ENCODE data around the gene RASGEF1C.

The RASGEF1C gene

DNA sequence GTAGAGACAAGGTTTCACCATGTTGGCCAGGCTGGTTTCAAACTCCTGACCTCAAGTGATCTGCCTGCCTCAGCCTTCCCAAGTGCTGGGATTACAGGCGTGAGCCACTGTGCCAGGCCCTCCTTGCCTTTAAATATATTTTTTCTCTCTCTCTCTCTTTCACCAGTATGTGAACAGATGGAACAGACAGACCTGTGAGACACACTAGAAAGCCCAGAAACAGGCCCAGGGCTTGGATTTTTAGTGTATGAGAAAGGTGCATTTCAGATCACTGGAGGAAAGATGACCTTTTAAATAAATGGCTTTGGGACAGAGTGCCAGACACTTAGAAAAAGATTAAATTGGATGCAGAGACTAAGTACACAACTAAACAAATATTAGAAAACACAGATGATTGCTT lies 3.1 kb downstream of the RASGEF1C start:
- no peak overlapping the region for H3K4me3 ChIP-seq (ENCODE audit: low read depth, low read length)
- TF ChIP-seq, protein P1, sequence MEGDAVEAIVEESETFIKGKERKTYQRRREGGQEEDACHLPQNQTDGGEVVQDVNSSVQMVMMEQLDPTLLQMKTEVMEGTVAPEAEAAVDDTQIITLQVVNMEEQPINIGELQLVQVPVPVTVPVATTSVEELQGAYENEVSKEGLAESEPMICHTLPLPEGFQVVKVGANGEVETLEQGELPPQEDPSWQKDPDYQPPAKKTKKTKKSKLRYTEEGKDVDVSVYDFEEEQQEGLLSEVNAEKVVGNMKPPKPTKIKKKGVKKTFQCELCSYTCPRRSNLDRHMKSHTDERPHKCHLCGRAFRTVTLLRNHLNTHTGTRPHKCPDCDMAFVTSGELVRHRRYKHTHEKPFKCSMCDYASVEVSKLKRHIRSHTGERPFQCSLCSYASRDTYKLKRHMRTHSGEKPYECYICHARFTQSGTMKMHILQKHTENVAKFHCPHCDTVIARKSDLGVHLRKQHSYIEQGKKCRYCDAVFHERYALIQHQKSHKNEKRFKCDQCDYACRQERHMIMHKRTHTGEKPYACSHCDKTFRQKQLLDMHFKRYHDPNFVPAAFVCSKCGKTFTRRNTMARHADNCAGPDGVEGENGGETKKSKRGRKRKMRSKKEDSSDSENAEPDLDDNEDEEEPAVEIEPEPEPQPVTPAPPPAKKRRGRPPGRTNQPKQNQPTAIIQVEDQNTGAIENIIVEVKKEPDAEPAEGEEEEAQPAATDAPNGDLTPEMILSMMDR (IDR thresholded peaks at IDR 0.05; ENCODE audit: low read depth, low read length): no peak

DNA sequence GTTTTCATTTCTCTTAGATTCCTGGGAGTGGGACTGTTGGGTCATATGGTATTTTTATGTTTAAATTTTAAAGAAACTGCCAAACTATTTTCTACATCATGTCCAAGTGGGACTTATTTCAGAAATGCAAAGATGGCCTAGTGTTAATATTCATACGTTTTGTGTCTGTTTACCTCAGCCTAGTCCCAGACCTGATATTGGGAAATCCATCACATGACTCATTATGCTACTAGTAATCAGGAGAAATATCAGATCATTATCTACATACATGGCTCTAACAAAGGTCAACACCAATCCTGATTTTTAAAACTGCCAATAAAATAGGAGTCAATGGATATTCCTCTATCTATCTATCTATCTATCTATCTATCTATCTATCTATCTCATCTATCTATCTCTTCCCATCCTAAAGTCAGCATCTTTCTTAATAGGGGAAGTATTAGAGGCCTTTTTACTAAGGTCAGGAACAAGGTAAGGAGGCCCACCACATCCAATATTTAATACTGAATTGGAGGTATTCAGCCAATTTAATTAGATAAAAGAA lies 4.7 kb downstream of the RASGEF1C start:
- no peak overlapping the region for H3K4me3 ChIP-seq (ENCODE audit: low read depth, low read length)
- TF ChIP-seq, protein P1 (IDR thresholded peaks at IDR 0.05; ENCODE audit: low read depth, low read length): no peak

DNA sequence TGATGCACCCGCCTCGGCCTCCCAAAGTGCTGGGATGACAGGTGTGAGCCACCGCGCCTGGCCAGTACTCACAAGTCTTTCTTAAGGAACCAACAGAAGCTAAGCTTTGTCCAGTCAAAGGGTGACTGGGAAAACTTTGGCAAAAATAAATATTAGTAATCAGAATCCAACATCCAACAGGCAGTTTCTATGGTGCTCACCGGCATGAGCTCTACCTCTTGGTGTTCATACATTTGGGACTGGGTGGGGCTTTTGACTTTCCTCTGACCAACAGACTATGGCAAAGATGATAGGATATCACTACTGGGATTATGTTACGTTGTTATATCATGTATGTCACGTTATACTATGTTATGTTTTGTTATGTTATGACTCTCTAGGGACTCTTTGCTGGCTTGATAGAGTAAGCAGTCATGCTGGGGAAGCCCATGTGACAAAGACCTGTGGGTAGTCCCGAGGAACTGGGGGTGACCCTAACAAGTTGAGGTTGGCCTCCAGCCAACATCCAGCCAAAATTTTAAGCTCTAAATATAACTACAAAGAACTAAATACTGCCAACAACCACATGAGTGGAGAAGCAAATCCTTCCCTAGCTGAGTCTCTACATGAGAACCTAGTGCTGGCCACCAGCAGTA lies 6.0 kb downstream of the RASGEF1C start:
- TF ChIP-seq, protein P1 (IDR thresholded peaks at IDR 0.05; ENCODE audit: low read depth, low read length): no peak
- H3K4me3 ChIP-seq (ENCODE audit: low read depth, low read length): no peak overlapping the region

DNA sequence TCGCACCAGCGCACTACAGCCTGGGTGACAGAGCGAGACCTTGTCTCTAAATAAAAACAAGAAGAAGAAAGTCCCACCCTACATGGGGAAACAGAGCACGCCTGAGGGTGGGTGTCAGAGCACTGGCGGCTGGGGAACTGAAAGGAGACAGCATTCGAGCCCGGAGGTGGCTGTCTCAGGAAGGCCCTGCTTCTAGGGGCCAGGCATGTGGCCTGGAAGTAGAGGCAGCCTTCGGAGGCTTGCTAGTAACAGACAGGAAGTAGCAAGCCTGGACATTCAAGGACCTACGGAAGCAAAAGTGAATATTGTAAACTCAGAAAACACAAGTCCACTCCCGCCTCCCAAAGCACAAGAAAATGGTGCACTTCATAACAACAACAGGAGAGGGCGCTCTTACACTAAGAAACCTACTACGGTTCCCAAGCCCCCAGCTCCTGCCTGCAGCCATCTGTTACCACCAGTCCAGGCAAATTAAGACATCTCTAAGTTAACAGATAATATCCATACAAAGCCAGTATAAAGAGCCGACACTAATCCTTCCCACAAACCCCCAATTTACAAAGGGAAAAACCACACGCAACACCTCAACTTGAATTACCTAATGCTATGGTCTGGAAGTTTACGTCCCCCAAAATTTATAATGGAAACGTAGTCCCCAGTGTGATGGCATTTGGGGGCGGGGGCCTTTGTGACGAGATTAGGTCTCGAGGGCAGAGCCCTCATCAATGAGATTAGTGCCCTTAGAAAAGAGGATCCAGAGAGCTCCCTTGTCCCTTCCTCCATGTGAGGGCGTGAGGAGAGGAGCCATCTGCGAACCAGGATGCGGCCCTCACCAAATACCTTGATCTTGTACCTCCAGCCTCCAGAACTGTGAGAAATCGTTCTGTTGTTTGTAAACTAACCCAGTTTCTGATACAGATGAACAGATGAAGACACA lies 7.7 kb downstream of the RASGEF1C start:
- H3K4me3 ChIP-seq (ENCODE audit: low read depth, low read length): no peak overlapping the region
- TF ChIP-seq, protein P1 (IDR thresholded peaks at IDR 0.05; ENCODE audit: low read depth, low read length): no peak; the same call in 1 of the 2 replicates

DNA sequence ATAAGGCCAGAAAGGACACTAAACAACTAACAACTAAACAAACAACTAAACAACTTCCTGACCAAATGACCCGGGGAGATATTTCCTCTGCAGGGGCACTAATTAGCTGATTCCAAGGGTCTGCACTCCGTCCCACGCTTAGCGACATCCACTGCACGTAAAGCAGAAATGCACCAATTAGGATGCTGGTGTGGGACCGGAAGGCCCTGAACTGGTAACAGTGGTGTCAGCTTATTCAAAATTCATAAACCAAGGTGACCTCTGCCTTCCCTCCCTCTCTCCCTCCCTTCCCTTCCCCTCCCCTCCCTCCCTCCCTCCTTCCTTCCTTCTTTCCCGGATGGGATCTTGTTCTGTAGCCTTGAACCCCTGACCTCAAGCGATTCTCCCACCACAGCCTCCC lies 9.6 kb downstream of the RASGEF1C start:
- H3K4me3 ChIP-seq (ENCODE audit: low read depth, low read length): no peak overlapping the region
- TF ChIP-seq, protein P1 (IDR thresholded peaks at IDR 0.05; ENCODE audit: low read depth, low read length): no peak

DNA sequence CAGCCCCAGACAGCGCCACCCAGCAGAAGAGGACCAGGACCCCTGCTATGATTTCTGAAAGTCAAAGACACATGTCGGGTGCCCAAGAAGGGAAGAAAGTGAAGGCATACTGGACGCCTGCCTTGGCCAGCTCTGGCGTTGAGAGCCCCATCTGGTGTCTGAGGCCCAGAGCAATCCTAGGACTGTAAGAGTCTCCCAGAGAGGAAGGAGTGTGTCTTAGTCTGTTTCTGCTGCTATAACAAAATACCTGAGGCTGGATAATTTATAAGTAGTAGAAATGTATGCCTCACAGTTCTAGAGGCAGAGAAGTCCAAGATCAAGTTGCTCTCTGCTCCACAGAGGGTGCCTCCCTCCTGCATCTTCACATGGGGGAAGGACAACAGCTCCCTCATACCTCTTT lies 10.8 kb downstream of the RASGEF1C start:
- H3K4me3 ChIP-seq (ENCODE audit: low read depth, low read length): no peak overlapping the region
- TF ChIP-seq, protein P1 (IDR thresholded peaks at IDR 0.05; ENCODE audit: low read depth, low read length): no peak
